Limb (tissue), 2 donors: Measurements from ENCODE around the gene GPR31.

Source experiments
- DNase-seq, 2 donors: peaks; one replicate each; pipeline ENCODE4 v3.0.0-alpha.2; 2016; ENCODE audit errors: extremely low spot score in 2 of 2

The GPR31 gene

DNA sequence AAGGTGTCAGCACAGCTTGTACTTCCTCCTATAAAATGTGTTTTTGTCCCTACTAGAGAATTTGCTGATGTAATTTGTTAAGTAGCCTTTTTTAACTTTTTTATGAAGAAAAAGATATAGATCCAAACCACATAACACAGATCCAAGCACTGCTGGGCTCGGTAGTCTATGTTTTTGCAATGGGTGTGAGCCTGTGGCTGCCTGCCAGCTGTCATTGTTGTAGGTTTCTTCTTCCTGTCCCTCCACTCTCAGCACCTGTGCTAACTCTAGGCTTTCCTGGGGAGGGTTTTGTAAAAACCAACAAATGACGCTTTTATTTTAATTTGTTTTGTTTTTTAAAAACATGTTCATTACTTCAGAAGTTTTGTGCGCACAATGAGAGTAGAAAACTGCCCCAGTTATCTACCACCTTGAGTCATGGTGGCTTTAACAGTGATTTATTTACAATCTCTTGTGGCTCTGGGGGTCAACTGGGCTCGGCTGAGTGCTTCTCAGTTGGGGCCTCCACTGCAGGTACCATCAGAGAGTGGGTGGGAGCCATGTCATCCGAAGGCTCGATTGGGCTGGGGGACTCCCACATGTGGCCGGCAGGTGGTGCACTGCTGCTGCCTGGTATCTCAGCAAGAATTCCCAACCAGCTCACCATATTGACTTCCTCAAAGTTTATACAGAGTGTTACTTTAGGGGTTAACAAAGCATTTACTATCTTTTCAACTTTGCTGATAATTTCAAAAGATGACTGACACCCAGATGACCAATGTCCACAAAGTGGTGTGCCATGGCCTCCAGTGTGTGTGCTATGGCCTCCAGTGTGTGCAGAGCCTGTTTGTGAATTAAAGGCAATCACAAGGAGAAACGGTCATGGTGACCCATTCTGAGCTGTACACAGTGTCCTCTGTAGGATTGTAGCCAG lies 37.9 kb downstream of the GPR31 start:
- no peak for DNase-seq

DNA sequence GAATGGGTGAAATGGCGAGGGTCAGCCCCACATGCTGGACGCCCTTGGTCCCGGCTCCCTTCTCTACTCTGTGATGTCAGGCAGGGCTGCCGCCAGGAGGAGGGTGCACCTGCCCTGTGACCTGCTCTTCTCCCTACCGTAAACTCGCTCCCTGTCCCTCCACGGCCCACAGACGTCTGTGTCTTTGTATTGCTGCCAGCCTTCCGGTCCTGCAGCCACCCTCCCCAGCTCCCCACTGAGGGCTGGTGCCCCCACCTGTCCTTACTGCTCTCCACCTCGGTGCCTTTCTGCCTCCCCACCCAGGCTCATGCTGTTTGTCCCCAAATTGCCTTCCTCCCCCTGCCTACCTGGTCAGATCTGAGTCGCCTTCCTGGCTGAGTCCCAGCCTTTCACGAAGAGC lies 38.9 kb downstream of the GPR31 start:
- no peak for DNase-seq

DNA sequence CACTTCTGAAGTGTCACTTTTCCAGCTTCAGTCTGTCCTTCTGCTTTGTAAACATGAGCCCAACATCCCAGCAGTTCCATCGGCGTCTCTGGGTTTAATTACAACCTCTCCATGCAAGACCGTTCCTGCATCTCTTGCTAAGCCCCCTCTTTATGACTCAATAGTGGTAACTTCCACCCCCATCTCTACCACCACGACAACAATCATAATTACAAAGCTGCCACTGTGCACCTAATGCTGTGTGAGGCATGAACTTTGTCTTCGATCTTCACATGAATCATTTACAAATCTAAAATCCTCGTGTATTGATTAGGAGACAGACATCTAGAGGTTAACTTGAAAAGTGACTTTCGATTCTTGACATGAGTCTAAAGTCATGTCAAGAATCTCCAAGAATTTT lies 39.8 kb downstream of the GPR31 start:
- DNase-seq: no peak

DNA sequence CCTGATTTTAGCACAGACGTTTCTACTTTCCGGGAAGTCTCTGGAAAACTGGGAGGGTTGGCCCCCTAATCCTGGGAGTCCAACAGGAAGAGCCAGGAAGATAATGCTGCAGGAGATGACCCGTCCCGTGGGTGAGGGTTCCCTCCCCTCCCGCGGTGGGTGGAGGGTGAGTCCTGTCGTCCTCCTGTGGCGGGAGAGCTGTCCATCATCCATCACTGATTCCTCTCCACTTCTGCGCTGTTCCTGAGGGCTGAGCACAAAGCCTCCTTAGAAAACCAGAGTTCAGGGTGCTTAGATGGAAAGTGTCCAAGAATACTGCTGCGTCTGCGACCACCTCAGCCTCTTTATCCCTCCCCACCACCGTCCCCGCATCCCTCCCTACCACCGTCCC lies 40.9 kb downstream of the GPR31 start:
- no peak for DNase-seq

DNA sequence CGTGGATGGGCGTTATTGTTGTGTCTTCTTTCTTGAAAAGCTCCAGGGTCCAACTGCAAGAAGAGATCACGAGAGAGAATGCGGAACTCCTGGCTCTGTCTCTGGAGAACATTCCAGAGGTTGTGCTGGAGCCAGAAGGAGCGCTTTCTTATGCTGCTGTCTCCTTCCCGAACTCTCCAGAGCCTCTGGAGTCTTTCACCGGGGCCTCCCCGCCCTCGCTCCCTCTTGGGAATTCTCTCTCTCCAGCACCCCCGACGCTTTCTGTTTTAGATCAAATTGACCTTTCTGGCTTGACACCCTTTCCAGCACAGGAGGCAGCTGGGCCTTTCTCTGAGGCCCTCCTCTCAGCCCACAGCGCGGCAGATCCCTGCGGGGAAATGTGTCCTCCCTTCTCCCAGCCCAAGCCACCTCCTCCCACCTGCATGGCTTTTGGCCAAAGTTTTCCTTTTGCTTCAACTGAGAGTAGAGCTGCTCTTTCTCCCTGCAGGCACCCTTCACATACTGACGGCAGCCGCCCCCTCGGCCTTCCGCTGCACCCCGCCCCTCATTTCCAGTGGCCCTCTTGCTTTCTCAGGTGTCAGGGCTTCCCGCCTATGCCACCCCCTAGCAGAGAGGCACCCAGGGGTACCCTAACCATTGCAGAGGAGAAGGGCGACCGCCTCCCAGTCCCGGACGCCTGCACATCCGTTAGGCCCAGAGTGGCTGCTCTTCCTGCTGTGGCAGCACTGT lies 41.5 kb downstream of the GPR31 start:
- DNase-seq: no peak

DNA sequence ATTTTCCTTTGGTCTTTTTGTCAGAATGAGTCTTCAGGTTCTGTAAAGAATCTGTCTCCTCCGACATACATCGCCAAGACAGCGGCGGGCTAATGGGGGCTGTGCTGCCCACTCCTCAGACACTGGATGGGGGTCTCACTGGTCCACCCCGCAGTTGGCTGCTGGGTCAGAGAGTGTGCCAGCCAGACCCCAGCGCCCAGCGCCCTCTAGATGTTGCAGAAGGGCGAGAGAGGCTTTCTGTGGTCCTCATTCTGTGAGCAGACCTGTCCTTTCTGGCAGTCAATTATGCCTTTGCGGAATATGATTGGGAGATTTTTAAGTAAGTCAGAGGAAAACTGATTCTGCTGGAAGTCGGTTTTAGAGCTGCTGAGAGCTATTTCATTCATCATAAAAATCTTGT lies 42.7 kb downstream of the GPR31 start:
- no peak for DNase-seq

DNA sequence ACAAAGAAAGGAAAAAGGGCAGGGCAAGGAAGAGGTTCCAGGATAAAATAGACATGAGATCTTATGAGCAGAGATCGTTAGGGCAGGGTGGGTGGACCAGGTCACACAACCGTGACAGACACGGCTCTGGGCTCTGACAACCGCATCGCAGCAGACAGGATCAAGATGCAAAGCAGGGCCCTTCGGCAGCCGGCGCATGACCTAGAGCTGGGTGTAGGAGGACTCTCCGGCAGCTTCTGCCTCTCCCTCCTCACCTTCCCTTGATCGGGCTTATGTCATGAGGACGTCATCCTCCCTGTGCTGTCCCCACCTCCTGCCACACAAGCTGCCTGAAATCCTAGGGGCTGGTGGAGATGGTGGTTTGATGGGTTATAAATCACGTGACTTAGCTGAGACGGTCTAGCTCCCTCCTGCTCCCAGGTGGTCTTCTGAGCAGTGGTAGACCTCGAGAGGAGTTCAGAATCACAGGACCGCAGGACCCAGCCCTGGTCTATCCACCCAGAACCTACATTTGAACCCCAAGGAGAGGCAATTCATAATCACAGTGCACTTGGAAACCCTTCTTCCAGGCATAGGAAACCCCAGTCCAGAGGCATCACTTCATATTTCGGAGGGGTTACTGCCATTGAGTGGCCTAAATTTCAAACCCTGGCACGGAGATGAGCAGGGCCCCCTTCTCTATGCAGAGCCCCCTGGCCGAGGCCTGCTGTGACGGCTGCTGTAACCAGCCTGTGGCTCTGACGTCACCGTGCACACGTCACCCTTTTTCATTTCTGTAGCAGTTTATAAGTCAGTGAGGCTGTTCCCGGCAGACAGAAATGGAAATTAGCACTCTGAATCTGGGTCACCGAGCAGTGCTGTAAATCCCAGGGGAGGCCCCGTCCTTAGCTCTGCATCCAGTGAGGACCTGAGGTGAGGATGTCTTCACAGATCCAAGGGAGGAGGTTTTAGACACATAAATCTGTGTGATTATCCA lies 43.6 kb downstream of the GPR31 start:
- no peak for DNase-seq

DNA sequence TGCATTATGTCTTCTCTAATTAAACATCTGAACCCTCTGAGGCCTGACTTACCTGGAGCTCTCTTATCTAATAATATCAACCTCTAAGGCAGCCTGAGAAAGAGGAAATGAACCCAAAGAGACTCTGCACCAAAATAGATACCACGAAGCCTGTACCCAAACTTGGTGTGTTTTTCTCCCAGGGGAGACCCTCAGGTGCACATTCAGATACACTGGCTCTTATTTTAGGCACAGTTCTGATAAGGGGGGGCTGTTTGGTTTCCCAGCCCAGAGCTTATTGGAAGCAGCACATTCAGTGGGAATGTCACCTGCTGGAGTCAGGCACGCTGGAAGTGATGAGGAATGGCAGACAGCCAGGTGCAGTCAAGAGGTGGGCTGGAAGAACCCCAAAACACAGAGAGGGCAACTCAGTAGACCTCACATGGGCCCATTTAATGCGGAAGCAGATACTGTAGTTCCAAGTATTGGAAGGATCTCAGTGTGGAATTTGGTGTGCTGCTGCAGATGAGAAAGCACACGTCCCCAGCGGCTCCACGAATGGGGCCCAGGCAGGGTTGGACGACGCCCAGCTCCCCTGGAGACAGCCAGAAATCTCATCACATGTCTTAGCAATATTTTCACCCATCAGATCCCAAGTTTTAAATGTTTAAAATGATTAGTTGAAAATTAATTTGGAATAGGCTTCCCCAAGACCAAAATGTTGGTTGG lies 44.6 kb downstream of the GPR31 start:
- DNase-seq: no peak

DNA sequence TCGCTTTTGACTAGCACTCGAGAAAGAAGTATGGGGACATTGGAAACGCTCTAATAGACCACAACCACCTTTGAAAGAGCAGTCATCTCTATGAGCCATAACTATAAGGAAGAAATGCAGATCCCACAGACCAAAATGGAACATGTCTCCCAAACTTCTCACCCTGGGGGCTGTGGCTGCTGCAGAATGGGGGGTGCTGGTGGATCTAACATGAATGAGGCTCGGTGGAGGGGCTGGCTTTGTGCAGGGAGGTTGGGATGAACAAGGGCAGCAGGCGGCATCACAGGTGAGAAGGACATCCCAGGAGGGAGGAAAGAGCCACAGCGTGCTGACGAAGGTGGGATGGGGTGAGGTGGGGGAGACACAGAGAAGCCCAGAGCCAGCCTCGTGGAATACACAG lies 45.4 kb downstream of the GPR31 start:
- DNase-seq: no peak

DNA sequence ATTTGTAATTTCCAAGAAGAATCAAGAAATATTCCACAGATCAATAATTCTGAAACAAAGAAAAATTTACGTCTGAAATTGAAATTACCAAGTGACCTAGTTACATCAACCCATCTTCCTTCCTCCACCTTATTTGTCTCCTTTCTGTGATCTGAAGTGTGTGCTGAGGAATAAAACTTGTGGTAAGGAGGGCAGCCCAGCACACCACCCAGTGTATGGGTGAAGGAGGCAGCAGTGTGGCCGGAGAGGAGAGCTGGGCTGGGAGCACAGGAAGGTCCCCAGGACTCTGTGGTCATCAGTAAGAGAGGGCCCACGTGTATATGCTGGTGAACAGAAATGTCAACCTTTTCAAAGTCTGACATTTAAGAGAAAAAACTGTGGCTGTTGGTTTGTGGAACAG lies 46.2 kb downstream of the GPR31 start:
- DNase-seq: no peak

DNA sequence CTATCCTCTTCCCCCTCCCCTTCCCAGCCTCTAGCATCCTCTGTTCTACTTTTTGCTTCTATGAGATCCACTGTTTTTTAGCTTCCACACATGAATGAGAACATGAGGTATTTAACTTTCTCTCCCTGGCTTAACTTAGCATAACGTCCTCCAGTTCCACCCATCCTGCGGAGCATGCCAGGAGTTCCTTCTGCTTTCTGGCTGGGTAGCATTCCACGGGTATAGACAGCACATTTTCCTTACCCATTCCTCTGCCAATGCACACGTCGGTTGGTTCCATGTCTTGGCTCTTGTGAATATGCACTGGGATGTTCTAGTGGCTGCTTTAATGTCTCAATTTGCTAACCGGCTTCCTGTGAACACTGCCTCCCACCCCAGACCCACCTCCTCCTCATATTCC lies 48.1 kb downstream of the GPR31 start:
- DNase-seq: no peak

DNA sequence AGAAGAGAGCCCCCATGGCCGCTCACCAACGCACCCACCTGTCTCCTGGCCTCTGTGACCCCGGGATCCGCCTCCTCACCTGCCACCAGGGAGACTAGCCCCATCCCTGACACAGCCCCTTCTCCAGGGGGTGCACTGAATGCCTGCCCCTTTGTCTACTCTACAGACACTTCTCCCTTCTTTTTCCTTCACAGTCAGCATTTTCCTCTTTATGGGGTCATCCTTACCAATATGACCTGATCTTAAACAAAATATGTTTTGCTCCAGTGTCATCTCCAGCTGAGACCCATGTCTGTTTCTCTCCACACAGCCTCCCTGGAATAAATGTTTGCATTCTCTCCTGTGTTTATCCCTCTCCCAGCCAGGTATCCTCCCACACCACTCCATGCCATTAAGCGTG lies 49.5 kb downstream of the GPR31 start:
- DNase-seq: no peak

DNA sequence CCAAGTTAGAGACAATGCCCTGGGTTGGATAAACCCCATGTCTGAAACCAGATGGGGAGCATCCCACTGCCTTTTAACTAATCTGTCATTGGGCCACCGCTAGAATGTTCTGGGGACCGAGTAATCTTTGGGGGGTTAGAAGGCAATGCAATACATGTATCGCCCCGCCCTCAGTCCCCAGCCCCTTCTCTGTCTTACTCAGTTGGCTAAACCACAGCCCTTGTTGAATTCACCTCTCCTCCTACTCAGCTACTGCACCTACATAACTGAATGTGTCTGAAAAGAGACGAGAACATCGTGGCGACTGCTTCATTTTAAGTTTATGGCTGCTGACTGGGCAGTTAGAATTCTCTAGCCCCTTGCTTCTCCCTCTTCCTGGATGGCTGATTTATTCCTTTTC lies 50.0 kb downstream of the GPR31 start:
- DNase-seq: no peak

DNA sequence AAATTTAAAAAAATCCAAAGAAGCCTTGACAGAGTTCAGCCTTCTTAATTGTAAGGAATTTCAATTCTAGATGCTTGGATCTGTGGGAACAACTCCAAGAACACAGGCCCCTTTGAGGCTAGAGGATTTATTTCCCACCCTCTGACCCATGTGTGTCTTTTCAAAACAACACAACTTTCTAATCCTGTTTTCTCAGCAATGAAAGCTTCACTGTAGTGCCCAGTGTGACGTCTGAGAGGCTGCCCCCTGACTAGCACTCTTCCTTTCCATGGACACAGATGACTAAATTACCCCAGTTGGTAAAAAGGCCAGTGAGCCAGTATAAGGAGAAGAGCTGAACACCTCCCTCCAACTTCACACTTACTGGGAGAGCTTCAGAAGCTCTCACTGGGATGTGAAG lies 51.4 kb downstream of the GPR31 start:
- DNase-seq: no peak
